ENCODE data around the gene SZT2. TPM values are rescaled to one million over a fixed set of nuclear protein-coding genes. Genes with fewer than 3 reads are reported as not detected.
A peak's percentile ranks its signal among the peaks of the same experiment; 100 is the strongest.
"Not testable (repeated sequence)": the region's sequence is repeated elsewhere in the genome, so short reads cannot be mapped to it uniquely, and the experiment has no call there.

SZT2 gene
- total RNA-seq, 1 donor from 2014 or later, result 15.1 TPM

GRCh38 chr1:43484367-43484766, 94.7 kb downstream of the SZT2 start:
- no peak for DNase-seq (ENCODE audit: low read depth, low spot score)

- no peak for DNase-seq (ENCODE audit: low read depth, low spot score)
Observed at GRCh38 chr1:43488165-43488564, 98.5 kb downstream of the SZT2 start.

- DNase-seq (ENCODE audit: low read depth, low spot score), result no peak
Observed at GRCh38 chr1:43491061-43491460, 101.4 kb downstream of the SZT2 start.

GRCh38 chr1:43492826-43493225, 103.1 kb downstream of the SZT2 start:
- DNase-seq (ENCODE audit: low read depth, low spot score), result peak; percentile 59

- no peak for DNase-seq (ENCODE audit: low read depth, low spot score)
Observed at GRCh38 chr1:43493661-43494450, 104.2 kb downstream of the SZT2 start.

- DNase-seq (ENCODE audit: low read depth, low spot score), result no peak
Observed at GRCh38 chr1:43495204-43495603, 105.5 kb downstream of the SZT2 start.

GRCh38 chr1:43499898-43500297, 110.2 kb downstream of the SZT2 start:
- no peak for DNase-seq (ENCODE audit: low read depth, low spot score)

GRCh38 chr1:43501806-43502205, 112.1 kb downstream of the SZT2 start:
- DNase-seq (ENCODE audit: low read depth, low spot score), result not testable (repeated sequence)

GRCh38 chr1:43503534-43503933, 113.8 kb downstream of the SZT2 start:
- DNase-seq (ENCODE audit: low read depth, low spot score), result no peak

Other genes starting within 250 kb of the SZT2 start
- gene EBNA1BP2, start 217.6 kb upstream of the SZT2 start, total RNA-seq, result 136 and 177 TPM in 2 replicates
- gene CFAP57, start 217.6 kb upstream of the SZT2 start, total RNA-seq, result 0.14 and 0.20 TPM in 2 replicates
- gene TMEM125, start 119.9 kb upstream of the SZT2 start, total RNA-seq, result not detected in 2 replicates
- gene C1orf210, start 104.3 kb upstream of the SZT2 start, total RNA-seq, result not detected in 2 replicates
- 615 and 699 TPM in 2 replicates for gene TIE1, start 88.9 kb upstream of the SZT2 start, total RNA-seq
- not detected in 2 replicates for gene MPL, start 52.1 kb upstream of the SZT2 start, total RNA-seq
- gene CDC20, start 30.9 kb upstream of the SZT2 start, total RNA-seq, result 69.2 and 189 TPM in 2 replicates
- gene ELOVL1, start 21.9 kb upstream of the SZT2 start, total RNA-seq, result 57.0 and 84.4 TPM in 2 replicates
- gene MED8, start 99 bp upstream of the SZT2 start, total RNA-seq, result 44.1 and 60.8 TPM in 2 replicates
- gene HYI, start 64.0 kb downstream of the SZT2 start, total RNA-seq, result 133 and 149 TPM in 2 replicates
- 152 and 171 TPM in 2 replicates for gene PTPRF, start 141.0 kb downstream of the SZT2 start, total RNA-seq